ENCODE measurements around the gene SHROOM3. TPM values are rescaled to one million over a fixed set of nuclear protein-coding genes. Genes with fewer than 3 reads are reported as not detected.

The SHROOM3 gene
- total RNA-seq, 2 donors from 2014 or later = 142 to 160 TPM

DNA sequence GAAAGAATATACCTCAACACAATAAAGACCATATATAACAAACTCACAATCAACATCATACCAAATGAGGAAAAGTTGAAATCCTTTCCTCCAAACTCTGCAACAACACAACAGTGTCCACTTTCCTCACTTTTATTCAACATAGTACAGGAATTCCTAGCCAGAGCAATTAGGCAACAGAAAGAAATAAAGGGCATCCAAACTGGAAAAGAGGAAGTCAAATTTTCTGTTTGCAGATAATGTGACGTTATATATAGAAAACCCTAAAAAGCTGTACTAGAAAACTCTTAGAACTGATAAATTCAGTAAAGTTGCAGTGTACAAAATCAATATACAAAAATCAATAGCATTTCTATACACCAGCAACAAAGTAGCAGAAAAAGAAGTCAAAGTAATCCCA lies 355.3 kb downstream of the SHROOM3 start:
- no peak overlapping the region for H3K9ac ChIP-seq (ENCODE audit: low read depth in 2 of 2, low read length in 2 of 2)
- no peak for DNase-seq
- H3K27ac ChIP-seq = no peak overlapping the region
- no peaks in the 10 kb centered on the region for H3K9me3 ChIP-seq
- no peaks in the 10 kb centered on the region for H3K27me3 ChIP-seq
- no peaks in the 10 kb centered on the region for H3K36me3 ChIP-seq
- H3K4me1 ChIP-seq = no peaks in the 10 kb centered on the region
- TF ChIP-seq, protein P1, sequence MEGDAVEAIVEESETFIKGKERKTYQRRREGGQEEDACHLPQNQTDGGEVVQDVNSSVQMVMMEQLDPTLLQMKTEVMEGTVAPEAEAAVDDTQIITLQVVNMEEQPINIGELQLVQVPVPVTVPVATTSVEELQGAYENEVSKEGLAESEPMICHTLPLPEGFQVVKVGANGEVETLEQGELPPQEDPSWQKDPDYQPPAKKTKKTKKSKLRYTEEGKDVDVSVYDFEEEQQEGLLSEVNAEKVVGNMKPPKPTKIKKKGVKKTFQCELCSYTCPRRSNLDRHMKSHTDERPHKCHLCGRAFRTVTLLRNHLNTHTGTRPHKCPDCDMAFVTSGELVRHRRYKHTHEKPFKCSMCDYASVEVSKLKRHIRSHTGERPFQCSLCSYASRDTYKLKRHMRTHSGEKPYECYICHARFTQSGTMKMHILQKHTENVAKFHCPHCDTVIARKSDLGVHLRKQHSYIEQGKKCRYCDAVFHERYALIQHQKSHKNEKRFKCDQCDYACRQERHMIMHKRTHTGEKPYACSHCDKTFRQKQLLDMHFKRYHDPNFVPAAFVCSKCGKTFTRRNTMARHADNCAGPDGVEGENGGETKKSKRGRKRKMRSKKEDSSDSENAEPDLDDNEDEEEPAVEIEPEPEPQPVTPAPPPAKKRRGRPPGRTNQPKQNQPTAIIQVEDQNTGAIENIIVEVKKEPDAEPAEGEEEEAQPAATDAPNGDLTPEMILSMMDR (IDR thresholded peaks at IDR 0.05) = no peak
- intact Hi-C loops (cut with DNase I) = no loop called here
- H3K4me3 ChIP-seq = no peak overlapping the region

DNA sequence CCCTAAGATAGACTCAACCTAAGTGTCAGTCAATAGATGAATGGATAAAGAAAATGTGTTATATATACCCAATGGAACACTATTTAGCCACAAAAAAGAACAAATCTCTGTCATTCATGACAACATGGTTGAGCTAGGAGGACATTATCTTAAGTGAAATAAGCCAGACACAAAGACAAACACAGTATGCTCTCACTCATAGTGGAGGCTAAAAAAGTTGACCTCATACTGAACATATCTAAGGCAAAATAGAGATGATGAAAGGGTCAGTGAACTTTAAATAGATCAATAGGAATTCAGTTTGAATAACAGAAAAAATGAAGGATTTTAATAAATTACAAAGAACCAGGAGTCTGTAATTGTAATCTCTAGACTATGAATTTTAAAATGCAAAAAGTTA lies 356.4 kb downstream of the SHROOM3 start:
- Histone ChIP-seq H3K4me1 (no peaks in the 10 kb centered on the region), H3K4me3 (no peak overlapping the region), H3K36me3 (no peaks in the 10 kb centered on the region), H3K27ac (no peak overlapping the region), H3K9ac (ENCODE audit: low read depth in 2 of 2, low read length in 2 of 2) (no peak overlapping the region), H3K27me3 (no peaks in the 10 kb centered on the region), H3K9me3 (no peaks in the 10 kb centered on the region)
- intact Hi-C loops (cut with DNase I) = no loop called here
- TF ChIP-seq, protein P1 (IDR thresholded peaks at IDR 0.05) = no peak
- no peak for DNase-seq

DNA sequence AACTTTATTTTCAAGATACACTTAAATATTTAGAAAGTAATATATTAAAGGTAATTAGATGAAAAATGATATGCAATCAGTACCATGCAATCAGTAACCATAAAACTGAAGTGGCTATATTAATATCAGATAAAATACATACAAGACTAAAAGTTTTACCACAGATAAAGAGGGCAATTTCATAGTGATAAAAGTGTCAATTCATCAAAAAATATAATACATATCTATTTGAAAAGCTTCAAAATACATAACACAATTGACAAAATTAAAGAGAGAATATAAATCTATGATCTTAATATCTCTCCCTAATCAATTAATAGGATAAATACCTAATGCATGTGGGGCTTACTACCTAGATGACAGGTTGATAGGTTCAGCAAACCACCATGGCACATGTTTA lies 357.4 kb downstream of the SHROOM3 start:
- DNase-seq = no peak
- Histone ChIP-seq H3K9ac (ENCODE audit: low read depth in 2 of 2, low read length in 2 of 2) (no peak overlapping the region), H3K4me3 (no peak overlapping the region), H3K9me3 (no peaks in the 10 kb centered on the region), H3K4me1 (no peaks in the 10 kb centered on the region), H3K27me3 (no peaks in the 10 kb centered on the region), H3K27ac (no peak overlapping the region), H3K36me3 (no peaks in the 10 kb centered on the region)
- TF ChIP-seq, protein P1 (IDR thresholded peaks at IDR 0.05) = no peak
- intact Hi-C loops (cut with DNase I) = no loop called here

DNA sequence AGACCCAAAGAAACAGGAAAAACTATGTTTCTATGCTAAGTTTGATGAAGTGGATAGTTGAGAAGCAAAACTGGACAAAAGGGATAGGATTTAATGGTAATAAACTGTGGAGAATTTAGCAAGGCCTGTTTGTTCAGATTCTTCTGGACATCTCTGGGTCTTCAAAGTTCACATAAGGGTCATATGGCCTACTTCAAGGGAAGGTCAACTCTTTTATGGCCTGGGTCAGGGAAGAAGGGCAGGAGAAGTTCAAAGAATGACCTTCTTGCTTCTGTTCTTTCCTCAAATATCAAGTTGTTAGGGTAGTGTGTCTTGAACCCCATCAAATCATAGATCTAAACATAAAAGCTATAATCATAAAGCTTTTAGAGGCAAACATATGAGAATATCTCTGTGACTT lies 360.2 kb downstream of the SHROOM3 start:
- TF ChIP-seq, protein P1 (IDR thresholded peaks at IDR 0.05) = no peak
- H3K27ac ChIP-seq = no peak overlapping the region
- no peaks in the 10 kb centered on the region for H3K9me3 ChIP-seq
- DNase-seq = no peak
- H3K27me3 ChIP-seq = no peaks in the 10 kb centered on the region
- intact Hi-C loops (cut with DNase I) = no loop called here
- no peak overlapping the region for H3K9ac ChIP-seq (ENCODE audit: low read depth in 2 of 2, low read length in 2 of 2)
- no peaks in the 10 kb centered on the region for H3K36me3 ChIP-seq
- H3K4me3 ChIP-seq = no peak overlapping the region
- H3K4me1 ChIP-seq = no peaks in the 10 kb centered on the region

DNA sequence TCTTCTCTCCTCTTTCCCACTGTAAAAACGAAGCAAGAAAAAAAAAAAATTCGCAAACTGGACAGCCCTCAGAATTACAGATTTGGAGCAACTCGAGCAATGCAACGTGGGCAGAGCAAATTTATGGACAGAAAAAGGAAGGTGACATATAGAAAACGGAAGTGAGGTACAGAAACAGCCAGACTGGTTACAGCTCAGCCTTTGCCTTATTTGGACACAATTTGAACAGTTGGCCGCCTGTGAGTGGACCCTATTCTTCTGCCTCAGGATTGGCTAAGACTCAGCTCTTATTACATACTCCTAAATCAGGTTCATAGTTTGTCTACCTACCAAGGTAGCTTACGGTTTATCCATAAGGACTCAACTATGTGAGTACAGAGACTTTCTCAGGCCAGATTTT lies 364.1 kb downstream of the SHROOM3 start:
- TF ChIP-seq, protein P1 (IDR thresholded peaks at IDR 0.05) = no peak
- H3K36me3 ChIP-seq = no peaks in the 10 kb centered on the region
- no peak for DNase-seq
- intact Hi-C loops (cut with DNase I) = no loop called here
- H3K27ac ChIP-seq = no peak overlapping the region
- H3K4me3 ChIP-seq = no peak overlapping the region
- no peaks in the 10 kb centered on the region for H3K27me3 ChIP-seq
- H3K4me1 ChIP-seq = no peaks in the 10 kb centered on the region
- H3K9me3 ChIP-seq = no peaks in the 10 kb centered on the region
- H3K9ac ChIP-seq (ENCODE audit: low read depth in 2 of 2, low read length in 2 of 2) = no peak overlapping the region

DNA sequence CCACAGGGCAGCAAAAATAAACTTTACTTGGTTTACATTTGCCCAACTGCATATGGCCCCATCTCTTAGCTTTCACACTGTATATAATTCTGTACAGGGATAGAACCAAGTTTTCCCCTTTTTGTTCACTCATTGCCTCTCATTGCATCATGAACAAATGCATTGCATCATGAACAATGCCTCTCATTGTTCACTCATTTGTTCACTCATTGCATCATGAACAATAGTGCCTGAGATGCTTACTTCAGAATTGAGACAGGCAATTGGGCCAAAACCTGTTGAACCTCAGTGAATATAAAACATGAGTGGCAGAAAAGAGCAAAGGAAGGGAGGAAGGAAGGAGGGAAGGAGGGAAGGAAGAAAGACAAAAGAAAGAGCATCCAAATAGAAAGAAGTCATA lies 364.7 kb downstream of the SHROOM3 start:
- intact Hi-C loops (cut with DNase I) = no loop called here
- Histone ChIP-seq H3K27ac (no peak overlapping the region), H3K9me3 (no peaks in the 10 kb centered on the region), H3K36me3 (no peaks in the 10 kb centered on the region), H3K27me3 (no peaks in the 10 kb centered on the region), H3K9ac (ENCODE audit: low read depth in 2 of 2, low read length in 2 of 2) (no peak overlapping the region), H3K4me1 (no peaks in the 10 kb centered on the region), H3K4me3 (no peak overlapping the region)
- no peak for DNase-seq
- TF ChIP-seq, protein P1 (IDR thresholded peaks at IDR 0.05) = no peak

Data from colonic mucosa (tissue), 4 donors.